GM19395 (cell line): ENCODE results near the gene PPP4C.
"Not testable (repeated sequence)": the region's sequence is repeated elsewhere in the genome, so short reads cannot be mapped to it uniquely, and the experiment has no call there.

Experiments used
- ATAC-seq: cut with Tn5 transposase; IDR thresholded peaks from one replicate; pipeline ENCODE4 v1.9.1; 2021; ENCODE audit warnings: mild to moderate bottlenecking, moderate library complexity; ENCODE audit not compliant: unreplicated experiment

The PPP4C gene

GRCh38 chr16:30075503-30076275 lies at the start of gene PPP4C:
Gene PPP4C, plus strand, starts transcription at chr16:30075994. Its CDS starts 384 bp downstream, at chr16:30076378.
- peak; percentile 73 for ATAC-seq

- no peak for ATAC-seq
These were observed 49.3 kb upstream of the PPP4C start for GRCh38 chr16:30026449-30026848.

DNA sequence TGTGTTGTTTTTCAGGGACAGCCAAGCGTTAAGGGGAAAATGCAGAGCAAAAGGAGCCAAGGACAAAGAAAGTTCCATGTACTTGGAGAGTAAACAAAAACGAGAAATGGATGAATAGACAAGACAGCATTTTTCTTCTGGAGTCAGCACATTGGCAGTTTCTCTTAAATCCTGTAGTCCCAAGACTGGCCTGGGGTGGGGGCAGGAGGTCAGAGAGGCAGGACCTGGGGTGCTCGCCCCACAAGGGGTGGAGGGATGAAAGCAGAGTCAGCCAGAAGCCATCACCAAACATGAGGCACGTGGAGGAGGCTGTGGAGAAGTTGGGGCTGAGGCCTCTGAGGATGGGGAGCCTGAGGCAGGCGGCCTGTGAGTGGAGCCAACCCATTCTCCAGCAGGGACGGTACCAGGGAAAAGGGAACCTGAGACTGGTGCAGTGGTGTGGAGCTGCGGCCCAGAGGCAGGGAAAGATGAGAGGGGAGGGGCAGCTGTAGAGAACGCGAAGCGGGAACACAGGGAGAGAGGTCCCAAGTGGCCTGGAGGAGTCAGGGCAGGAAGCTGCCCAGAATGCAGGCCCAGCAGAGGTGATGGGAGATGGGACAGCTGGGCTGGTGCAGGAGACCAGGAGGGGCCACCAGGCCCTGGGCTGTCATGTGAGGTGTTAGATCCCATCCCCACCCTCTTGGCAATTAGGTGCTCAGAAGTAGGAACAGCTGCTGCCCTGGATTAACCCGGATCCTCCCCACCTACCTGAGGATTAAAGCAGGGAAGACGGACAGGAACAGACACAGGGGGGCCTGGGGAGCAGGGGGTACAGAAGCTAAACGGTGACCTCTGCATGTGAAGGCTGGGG lies 48.0 kb upstream of the PPP4C start:
- no peak for ATAC-seq

GRCh38 chr16:30028438-30029076 lies 47.2 kb upstream of the PPP4C start:
- ATAC-seq: no peak

DNA sequence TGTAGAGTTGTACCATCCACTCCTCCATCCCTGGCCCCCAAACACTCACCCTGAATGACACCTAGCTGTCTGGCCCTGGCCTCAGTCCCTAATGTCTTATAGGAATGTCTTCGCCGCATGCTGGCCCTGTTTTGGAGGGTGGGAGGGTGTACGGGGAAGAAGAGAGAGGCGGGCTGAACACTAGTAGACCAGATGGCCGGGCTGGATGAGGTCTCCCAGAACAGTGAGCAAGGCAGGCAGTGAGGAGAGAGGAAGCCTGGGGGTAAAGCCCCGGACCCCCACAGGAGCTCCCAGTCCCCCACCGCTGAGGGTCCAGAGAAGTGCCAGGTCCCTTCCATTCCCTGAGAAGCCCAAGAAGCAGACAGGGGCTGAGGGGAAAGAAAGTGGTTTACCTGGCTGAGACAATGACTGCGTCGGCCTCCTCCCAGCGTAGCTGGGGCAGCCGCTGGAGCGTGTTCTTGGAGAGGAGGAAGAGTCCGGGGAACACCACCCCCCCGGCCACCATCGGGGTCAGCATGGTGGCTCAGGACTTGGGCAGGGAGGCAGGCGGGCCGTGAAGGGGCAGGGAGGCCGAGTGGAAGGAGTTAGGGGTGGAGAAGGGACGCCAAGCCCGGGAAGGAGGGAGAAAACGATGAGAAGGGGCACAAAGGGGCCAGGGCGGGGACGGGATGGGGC lies 45.6 kb upstream of the PPP4C start:
- no peak for ATAC-seq

- ATAC-seq: no peak
These were observed 44.9 kb upstream of the PPP4C start, which contains the start of gene TLCD3B for GRCh38 chr16:30030841-30031413. Gene TLCD3B, minus strand, starts transcription at chr16:30031271. Its CDS starts 744 bp downstream, at chr16:30030527.

GRCh38 chr16:30031477-30031918 lies 44.3 kb upstream of the PPP4C start:
- no peak for ATAC-seq

- no peak for ATAC-seq
These were observed 43.5 kb upstream of the PPP4C start for GRCh38 chr16:30032083-30032819.

- no peak for ATAC-seq
These were observed 42.5 kb upstream of the PPP4C start for GRCh38 chr16:30033270-30033669.

DNA sequence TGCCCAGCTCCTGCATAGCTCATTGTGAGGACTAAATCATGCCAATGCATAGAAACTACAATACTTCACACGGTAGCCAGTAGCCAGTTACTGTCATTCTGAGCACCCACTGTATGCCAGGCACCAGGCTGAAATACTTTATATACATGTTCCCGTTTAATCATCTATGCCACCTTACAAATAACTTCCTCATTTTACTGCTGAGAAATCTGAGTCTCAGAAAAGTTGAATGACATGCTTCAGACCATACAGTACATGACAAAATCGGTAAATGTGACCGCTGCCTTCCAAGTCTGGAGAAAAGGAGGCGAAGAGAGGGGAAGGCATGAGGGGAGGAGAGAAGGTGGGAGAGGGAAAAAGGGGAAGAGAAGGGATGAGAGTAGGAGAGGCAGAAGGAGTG lies 35.6 kb upstream of the PPP4C start:
- no peak for ATAC-seq

GRCh38 chr16:30040690-30041089 lies 35.1 kb upstream of the PPP4C start:
- not testable (repeated sequence) for ATAC-seq

GRCh38 chr16:30041841-30042240 lies 34.0 kb upstream of the PPP4C start:
- ATAC-seq: no peak

- no peak for ATAC-seq
These were observed 29.6 kb upstream of the PPP4C start for GRCh38 chr16:30046178-30046577.

DNA sequence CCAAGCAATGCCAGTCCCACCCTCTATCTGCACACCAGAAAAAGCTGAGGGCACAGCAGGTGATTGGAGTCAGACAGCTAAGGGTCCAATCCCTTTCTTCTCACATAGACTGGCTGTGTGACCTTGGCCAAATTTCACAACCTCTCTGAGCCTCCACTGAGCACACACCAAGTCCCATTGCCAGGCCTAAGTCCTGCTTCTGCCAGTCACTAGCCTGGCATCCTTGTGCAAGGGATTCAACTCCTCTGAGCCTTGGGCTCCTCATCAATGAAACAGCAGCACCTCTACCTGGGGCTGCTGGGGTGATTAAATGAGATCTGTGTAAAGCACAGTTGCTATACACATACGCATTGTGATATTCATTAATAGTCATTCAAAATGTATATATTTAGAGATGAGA lies 29.2 kb upstream of the PPP4C start:
- ATAC-seq: no peak

- ATAC-seq: no peak
These were observed 25.9 kb upstream of the PPP4C start for GRCh38 chr16:30049871-30050270.

DNA sequence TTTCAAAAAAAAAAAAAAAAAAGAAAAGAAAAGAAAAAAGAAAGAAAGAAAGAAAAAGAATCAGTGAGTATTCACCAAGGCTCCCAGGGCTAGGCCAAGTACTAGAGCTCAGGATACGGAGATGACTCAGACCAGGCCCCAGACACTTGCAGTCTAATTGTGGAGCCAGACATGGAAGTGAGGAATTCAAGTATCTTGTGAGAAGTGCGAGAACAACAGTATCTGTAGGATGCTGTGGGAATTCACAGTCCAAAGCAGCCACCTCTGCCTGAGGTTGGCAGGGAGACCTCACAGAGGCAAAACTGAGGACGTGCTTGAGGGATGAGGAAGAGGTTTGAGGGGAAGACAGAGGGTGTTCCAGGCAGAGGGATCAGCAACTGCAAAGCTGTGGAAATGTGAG lies 24.3 kb upstream of the PPP4C start:
- no peak for ATAC-seq

- ATAC-seq: peak; percentile 67
These were observed 23.0 kb upstream of the PPP4C start for GRCh38 chr16:30052671-30053372.

DNA sequence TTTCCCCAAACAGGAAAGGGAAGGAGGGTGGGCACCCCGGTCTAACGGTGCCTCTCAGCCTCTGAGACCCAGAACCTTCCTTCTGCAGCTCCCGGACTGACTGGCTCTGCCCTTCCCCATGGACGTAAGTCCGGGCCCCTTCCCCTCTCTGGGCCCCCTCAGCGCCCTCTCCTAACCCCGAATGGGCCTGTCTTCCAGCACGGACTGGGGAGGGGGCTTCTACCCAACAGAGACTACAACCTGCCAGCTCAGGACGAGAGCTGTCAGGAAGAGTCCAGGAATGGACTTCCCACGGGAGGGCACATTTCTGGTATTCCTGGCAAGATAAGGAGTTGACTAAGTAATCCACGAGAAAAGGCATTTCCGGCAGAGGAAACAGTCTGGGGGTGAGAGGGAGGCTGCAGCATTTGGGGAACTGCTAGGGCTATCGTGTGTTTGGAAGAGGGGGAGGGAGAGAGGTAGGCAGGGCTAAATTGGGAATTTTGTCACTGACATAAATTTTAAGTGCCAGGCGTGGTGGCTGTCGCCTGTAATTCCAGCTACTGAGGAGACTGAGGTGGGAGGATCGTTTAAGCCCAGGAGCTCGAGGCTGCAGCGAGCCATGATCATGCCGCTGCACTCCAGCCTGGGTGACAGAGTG lies 22.3 kb upstream of the PPP4C start:
- no peak for ATAC-seq

DNA sequence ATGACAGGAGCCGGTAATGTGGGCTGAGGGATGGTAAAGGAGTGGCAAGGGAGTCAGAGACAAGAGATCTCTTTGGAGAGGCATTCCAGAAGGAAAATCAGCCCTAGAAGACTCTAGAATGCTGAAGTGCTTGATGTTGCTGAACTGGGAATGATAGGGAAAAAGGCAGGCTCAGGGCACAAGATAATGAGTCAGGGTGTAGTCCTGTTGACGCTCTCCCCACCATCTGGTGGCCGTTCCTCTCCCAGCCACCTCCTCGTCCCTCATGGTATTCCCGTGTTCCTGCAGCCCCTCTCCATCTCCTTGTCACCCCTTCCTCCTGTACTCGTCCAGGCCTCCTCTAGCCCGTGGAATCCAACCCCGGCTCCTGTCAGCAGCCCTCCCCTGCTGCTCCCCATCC lies 21.3 kb upstream of the PPP4C start:
- no peak for ATAC-seq
